H1 (cell line): ENCODE results near the gene AGAP1. TPM values are rescaled to one million over a fixed set of nuclear protein-coding genes. Genes with fewer than 3 reads are reported as not detected.

Experiments used
- CTCF ChIA-PET: fragments of 300-600 bp; sonication (Branson Sonifier 250); formaldehyde crosslinking; loops from one replicate; lab custom pipeline; 2021; ENCODE audit not compliant: partially characterized antibody; lab: Charles Lee
- POLR2A ChIA-PET: fragments of 300-600 bp; sonication (Branson Sonifier 250); formaldehyde crosslinking; loops from one replicate; lab custom pipeline; 2021; ENCODE audit warnings: inconsistent platforms; ENCODE audit not compliant: partially characterized antibody; lab: Charles Lee
- DNase-seq, 2 experiments: peaks; one replicate each; pipeline versions ENCODE4 v3.0.0 to v3.0.0-alpha.2; 2010 to 2022; ENCODE audit warnings: low spot score in 2 of 2, low read depth in 1 of 2, mixed read lengths in 1 of 2
- FAIRE-seq: peaks from 2 replicates; lab custom pipeline; 2011; peaks lifted over from hg19 to GRCh38; lab: Jason Lieb, UNC
- H2AFZ ChIP-seq: 2 replicates; pipeline ENCODE4 v1.8.1; 2012; ENCODE audit warnings: low read length, inconsistent platforms
- H2AK5ac ChIP-seq: 2 replicates; pipeline ENCODE4 v1.6.1; 2013; ENCODE audit warnings: low read depth, low read length
- H2BK120ac ChIP-seq: replicated peaks from 2 replicates; pipeline ENCODE3; 2013; ENCODE audit warnings: low read depth, low read length, inconsistent platforms
- H2BK12ac ChIP-seq: 2 replicates; pipeline ENCODE4 v1.6.1; 2013; ENCODE audit warnings: low read depth, low read length
- H2BK15ac ChIP-seq: 2 replicates; pipeline ENCODE4 v1.6.1; 2013; ENCODE audit warnings: low read length
- H2BK20ac ChIP-seq: 2 replicates; pipeline ENCODE4 v1.6.1; 2013; ENCODE audit warnings: low read length
- H2BK5ac ChIP-seq: 2 replicates; pipeline ENCODE4 v1.6.1; 2013; ENCODE audit warnings: low read depth, low read length
- H3K14ac ChIP-seq: 2 replicates; pipeline ENCODE4 v1.6.1; 2013; ENCODE audit warnings: inconsistent platforms; ENCODE audit not compliant: insufficient read length
- H3K18ac ChIP-seq: 2 replicates; pipeline ENCODE4 v1.6.1; 2013; ENCODE audit warnings: low read length; ENCODE audit errors: extremely low read depth
- H3K23ac ChIP-seq: 2 replicates; pipeline ENCODE4 v1.6.1; 2013; ENCODE audit warnings: inconsistent platforms; ENCODE audit not compliant: insufficient read length
- H3K23me2 ChIP-seq: 2 replicates; pipeline ENCODE4 v1.6.1; 2013; ENCODE audit warnings: low read depth, low read length
- H3K27ac ChIP-seq: 2 replicates; pipeline ENCODE4 v1.6.1; 2011; ENCODE audit warnings: low read depth, low read length, inconsistent platforms
- H3K27me3 ChIP-seq, 4 experiments: replicated peaks in 1 of 4; 1 replicate in 1 of 4; 2 replicates in 3 of 4; pipeline versions ENCODE4 v1.6.1 to v1.8.1; 2011 to 2013; ENCODE audit warnings: low read length in 3 of 4, mild to moderate bottlenecking in 3 of 4, inconsistent platforms in 2 of 4, mixed read lengths in 2 of 4, moderate library complexity in 1 of 4; ENCODE audit not compliant: control insufficient read depth in 3 of 4, insufficient read depth in 3 of 4; ENCODE audit errors: extremely low read depth in 1 of 4
- H3K36me3 ChIP-seq, 4 experiments: 2 replicates each; pipeline versions ENCODE4 v1.6.1 to v1.8.1; 2011 to 2013; ENCODE audit warnings: mild to moderate bottlenecking in 4 of 4, low read length in 3 of 4, moderate library complexity in 2 of 4, control low read depth in 1 of 4, inconsistent platforms in 1 of 4; ENCODE audit not compliant: insufficient read depth in 4 of 4, control insufficient read depth in 2 of 4
- H3K4ac ChIP-seq: replicated peaks from 2 replicates; pipeline ENCODE3; 2013; ENCODE audit warnings: low read length, low read depth, mixed read lengths, inconsistent platforms; ENCODE audit not compliant: insufficient read length
- H3K4me1 ChIP-seq, 4 experiments: replicated peaks in 1 of 4; 1 replicate in 1 of 4; 2 replicates in 3 of 4; pipeline versions ENCODE4 v1.6.1 to v1.8.1; 2011 to 2013; ENCODE audit warnings: low read length in 3 of 4, inconsistent platforms in 2 of 4, mixed read lengths in 1 of 4; ENCODE audit not compliant: insufficient read depth in 4 of 4, control insufficient read depth in 3 of 4
- H3K4me2 ChIP-seq, 2 experiments: 2 replicates each; pipeline versions ENCODE4 v1.6.1 to v1.8.1; 2011 to 2013; ENCODE audit warnings: low read depth in 2 of 2, low read length in 2 of 2, control low read depth in 1 of 2, inconsistent platforms in 1 of 2, mild to moderate bottlenecking in 1 of 2; ENCODE audit not compliant: insufficient read depth in 1 of 2
- H3K4me3 ChIP-seq, 4 experiments: fragments of 200-600, 300-600 bp in 1 of 4; sonication (generic), shearing (Covaris generic), sonication (Bioruptor Twin) in 1 of 4; 2 replicates each; pipeline versions ENCODE4 v1.5.1 to v1.8.1; 2011 to 2016; ENCODE audit warnings: low read length in 4 of 4, low read depth in 3 of 4, control low read depth in 2 of 4, inconsistent platforms in 2 of 4, mild to moderate bottlenecking in 2 of 4, mixed read lengths in 1 of 4, moderate library complexity in 1 of 4; ENCODE audit not compliant: insufficient read depth in 2 of 4; ENCODE audit errors: extremely low read depth in 1 of 4
- H3K56ac ChIP-seq: replicated peaks from 2 replicates; pipeline ENCODE3; 2013; ENCODE audit warnings: low read depth, mild to moderate bottlenecking, mixed read lengths, low read length, inconsistent platforms; ENCODE audit not compliant: insufficient read length
- H3K79me1 ChIP-seq: 2 replicates; pipeline ENCODE4 v1.6.1; 2013; ENCODE audit warnings: low read depth, low read length, control low read depth
- H3K79me2 ChIP-seq, 2 experiments: 2 replicates each; pipeline versions ENCODE4 v1.6.1 to v1.8.1; 2012 to 2013; ENCODE audit warnings: low read length in 2 of 2, mild to moderate bottlenecking in 2 of 2, inconsistent platforms in 1 of 2; ENCODE audit not compliant: insufficient read depth in 2 of 2, control insufficient read depth in 1 of 2
- H3K9ac ChIP-seq, 4 experiments: replicated peaks in 1 of 4; 1 replicate in 1 of 4; 2 replicates in 3 of 4; pipeline versions ENCODE4 v1.6.1 to v1.8.1; 2011 to 2013; ENCODE audit warnings: low read depth in 3 of 4, low read length in 3 of 4, control low read depth in 2 of 4, mild to moderate bottlenecking in 2 of 4, moderate library complexity in 2 of 4, inconsistent platforms in 1 of 4; ENCODE audit errors: extremely low read depth in 1 of 4
- H3K9me3 ChIP-seq, 2 experiments: 2 replicates each; pipeline versions ENCODE4 v1.6.1 to v1.8.1; 2012 to 2013; ENCODE audit warnings: mild to moderate bottlenecking in 2 of 2, moderate library complexity in 2 of 2, control low read depth in 1 of 2, inconsistent platforms in 1 of 2, low read depth in 1 of 2, low read length in 1 of 2, mixed read lengths in 1 of 2; ENCODE audit not compliant: insufficient read depth in 2 of 2
- H4K20me1 ChIP-seq, 2 experiments: replicated peaks in 1 of 2; 2 replicates each; pipeline versions ENCODE3 to v1.8.1; 2011 to 2013; ENCODE audit warnings: inconsistent platforms in 2 of 2, low read length in 2 of 2, mild to moderate bottlenecking in 1 of 2; ENCODE audit not compliant: insufficient read depth in 2 of 2, control insufficient read depth in 1 of 2
- H4K5ac ChIP-seq: 2 replicates; pipeline ENCODE4 v1.6.1; 2013; ENCODE audit warnings: low read length, low read depth, mixed read lengths, inconsistent platforms; ENCODE audit not compliant: insufficient read length
- H4K8ac ChIP-seq: 2 replicates; pipeline ENCODE4 v1.8.0; 2013; ENCODE audit warnings: mild to moderate bottlenecking, moderate library complexity, low read length, inconsistent platforms; ENCODE audit not compliant: insufficient read depth; ENCODE audit errors: extremely low read depth
- H4K91ac ChIP-seq: replicated peaks from 2 replicates; pipeline ENCODE3; 2013; ENCODE audit warnings: low read length, mixed read lengths, inconsistent platforms; ENCODE audit not compliant: insufficient read length
- CBX8 ChIP-seq: fragments of 300-800, 300-1000 bp; sonication (generic); IDR thresholded peaks from 2 replicates; pipeline ENCODE4 v1.7.1; 2016; ENCODE audit warnings: low read depth, low read length, borderline replicate concordance
- CREB1 ChIP-seq: IDR thresholded peaks from 2 replicates; pipeline ENCODE4 v1.6.1; 2012; ENCODE audit warnings: inconsistent platforms
- NRF1 ChIP-seq: IDR thresholded peaks from 2 replicates; pipeline ENCODE4 v1.6.1; 2011; ENCODE audit warnings: mild to moderate bottlenecking, low read depth, low read length, improper control_type of control experiment
- RAD21 ChIP-seq, 2 experiments: IDR thresholded peaks in 1 of 2; conservative IDR thresholded peaks in 1 of 2; 2 replicates each; pipeline ENCODE4 v1.6.1; 2011; ENCODE audit warnings: low read depth in 2 of 2, low read length in 2 of 2, improper control_type of control experiment in 1 of 2, inconsistent platforms in 1 of 2, mild to moderate bottlenecking in 1 of 2, moderate library complexity in 1 of 2
- YY1 ChIP-seq: IDR thresholded peaks from 2 replicates; pipeline ENCODE4 v1.6.1; 2011; ENCODE audit warnings: low read depth, mild to moderate bottlenecking, low read length
- WGBS, 2 experiments: shearing (Covaris generic) in 1 of 2; methylation state at CpG; one replicate each; pipeline versions ENCODE4 v1.1.6 to v1.1.7; 2013 to 2015; ENCODE audit warnings: low lambda C conversion rate in 2 of 2, mixed read lengths in 2 of 2, inconsistent platforms in 1 of 2, low coverage in 1 of 2, missing lambda C conversion rate in 1 of 2; ENCODE audit not compliant: insufficient replicate concordance in 2 of 2, insufficient coverage in 1 of 2, insufficient read length in 1 of 2; ENCODE audit errors: extremely low coverage in 1 of 2, missing lambda C conversion rate in 1 of 2; 5-methylcytosine and 5-hydroxymethylcytosine counted together
- polyA plus RNA-seq, 7 experiments: library from polyadenylated mRNA; depleted of rRNA in 3 of 7; stranded (reverse) in 5 of 7; unstranded in 2 of 7; fragments of >200 nt in 5 of 7; fragments of 200-250 nt in 2 of 7; gene quantifications; 1 replicate in 5 of 7; 2 replicates in 1 of 7; 4 replicates in 1 of 7; pipeline versions ENCODE4 v1.2.1 to v1.2.3, GENCODE V29; 2011 to 2013; ENCODE audit warnings: missing spikeins in 2 of 7, mixed read lengths in 2 of 7
- total RNA-seq: library from RNA; stranded (reverse); fragmentation: NEBNext Ultra II Directional; extraction: Animal tissue kit (Norgen Biotek cat#: 25700); gene quantifications from 2 replicates; pipeline ENCODE4 v1.2.1, GENCODE V29; 2021
- TF ChIP-seq, protein P1 (sequence below), 3 experiments: IDR thresholded peaks; 1 replicate in 2 of 3; 2 replicates in 1 of 3; pipeline versions ENCODE4 v1.5.1 to v1.6.1; 2011; ENCODE audit warnings: low read length in 3 of 3, mild to moderate bottlenecking in 3 of 3, inconsistent platforms in 2 of 3, low read depth in 1 of 3, moderate library complexity in 1 of 3; ENCODE audit not compliant: insufficient read depth in 1 of 3; ENCODE audit errors: control extremely low read depth in 1 of 3

The AGAP1 gene
- total and polyA plus RNA-seq, 2 of the 8 experiments (the other 6 are each of a cell fraction or from before 2014, with no cell fraction given) = 18.1 to 39.4 TPM

DNA sequence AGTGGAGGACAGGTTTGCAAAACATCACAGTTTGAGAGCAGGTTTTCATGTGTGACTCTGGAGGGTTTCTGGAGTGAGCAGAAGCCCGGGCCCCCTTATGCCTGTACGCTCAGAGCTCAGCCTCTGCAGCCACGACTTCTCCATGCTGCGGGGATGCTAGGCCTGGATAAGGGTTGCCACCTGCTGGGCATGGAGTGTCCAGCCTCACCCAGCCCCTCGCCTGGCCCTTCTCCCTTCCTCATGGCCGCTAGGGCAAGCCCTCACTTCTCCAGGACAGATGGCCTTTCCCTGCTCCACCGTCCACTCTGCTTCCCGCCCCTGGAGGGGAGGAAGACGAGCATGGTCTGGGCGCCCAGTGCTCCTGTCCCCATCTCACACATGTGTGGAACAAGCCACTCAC is 355.6 kb downstream of the AGAP1 start:
- Histone ChIP-seq H2BK5ac (no peak overlapping the region), H4K20me1 (peaks cover 1 to 2% of the 10 kb centered on the region in 2 experiments), H2BK20ac (no peak overlapping the region), H3K9ac (no peak overlapping the region), H2BK15ac (no peak overlapping the region), H3K23ac (no peak overlapping the region), H3K27ac (no peak overlapping the region), H3K79me2 (no peaks in the 10 kb centered on the region), H3K4ac (no peak overlapping the region), H3K4me1 (peaks cover 0 to 8% (median 4%) of the 10 kb centered on the region in 4 experiments), H2AK5ac (no peak overlapping the region), H3K79me1 (0 out of 2 replicates have a peak, but pooled peaks cover 2% of the 10 kb centered on the region), H4K5ac (no peak overlapping the region), H4K8ac (no peak overlapping the region), H3K56ac (no peak overlapping the region), H2BK120ac (no peak overlapping the region), H3K23me2 (no peaks in the 10 kb centered on the region), H3K18ac (0 out of 2 replicates have a peak overlapping the region, but pooled peaks have one; percentile 5), H3K4me2 (no peak overlapping the region), H2BK12ac (no peak overlapping the region), H3K9me3 (no peaks in the 10 kb centered on the region), H3K36me3 (no peaks in the 10 kb centered on the region), H3K4me3 (no peak overlapping the region), H3K14ac (no peak overlapping the region), H3K27me3 (no peaks in the 10 kb centered on the region), H2AFZ (no peak overlapping the region), H4K91ac (no peak overlapping the region)
- DNase-seq (no peak), FAIRE-seq (no peak)
- WGBS, 2 experiments = 90% methylated on average over 9 of the region's 10 CpGs; no CpG with 5 or more reads in 1 of the 2 experiments
- ChIA-PET POLR2A (no interaction called here), CTCF (interaction anchor here (1.7 to 3.2 kb wide), 4 partner anchors 17 to 87 kb away, joined by 5 to 9 read pairs (median 7); no protein-coding TSS in a partner anchor)
- TF ChIP-seq, protein P1, sequence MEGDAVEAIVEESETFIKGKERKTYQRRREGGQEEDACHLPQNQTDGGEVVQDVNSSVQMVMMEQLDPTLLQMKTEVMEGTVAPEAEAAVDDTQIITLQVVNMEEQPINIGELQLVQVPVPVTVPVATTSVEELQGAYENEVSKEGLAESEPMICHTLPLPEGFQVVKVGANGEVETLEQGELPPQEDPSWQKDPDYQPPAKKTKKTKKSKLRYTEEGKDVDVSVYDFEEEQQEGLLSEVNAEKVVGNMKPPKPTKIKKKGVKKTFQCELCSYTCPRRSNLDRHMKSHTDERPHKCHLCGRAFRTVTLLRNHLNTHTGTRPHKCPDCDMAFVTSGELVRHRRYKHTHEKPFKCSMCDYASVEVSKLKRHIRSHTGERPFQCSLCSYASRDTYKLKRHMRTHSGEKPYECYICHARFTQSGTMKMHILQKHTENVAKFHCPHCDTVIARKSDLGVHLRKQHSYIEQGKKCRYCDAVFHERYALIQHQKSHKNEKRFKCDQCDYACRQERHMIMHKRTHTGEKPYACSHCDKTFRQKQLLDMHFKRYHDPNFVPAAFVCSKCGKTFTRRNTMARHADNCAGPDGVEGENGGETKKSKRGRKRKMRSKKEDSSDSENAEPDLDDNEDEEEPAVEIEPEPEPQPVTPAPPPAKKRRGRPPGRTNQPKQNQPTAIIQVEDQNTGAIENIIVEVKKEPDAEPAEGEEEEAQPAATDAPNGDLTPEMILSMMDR (IDR thresholded peaks at IDR 0.05; ENCODE audit: control extremely low read depth in 1 of 3, insufficient read depth in 1 of 3, low read depth in 1 of 3, low read length in 3 of 3) = peak in 1 of 3 experiments; percentile 1; a peak in 1 of 4 replicates
- TF ChIP-seq CREB1 (no peak), YY1 (no peak), RAD21 (IDR thresholded peaks at IDR 0.05 in 1 of 2, conservative IDR thresholded peaks at IDR 0.05 in 1 of 2; ENCODE audit: low read depth in 2 of 2, low read length in 2 of 2) (0 out of 4 replicates have a peak, but pooled peaks of 1 of the 2 experiments have one; percentile 9), CBX8 (no peak), NRF1 (no peak)
